Esophagus squamous epithelium (tissue), 4 donors: ENCODE measurements around the gene FN1.

Experiments
- CTCF ChIP-seq, 6 experiments: fragments of 450-650 bp in 4 of 6; fragments of 200-600 bp in 2 of 6; sonication (generic) in 2 of 6; IDR thresholded peaks; one replicate each; pipeline ENCODE4 v1.5.1; 2016 to 2019; ENCODE audit warnings: antibody characterized with exemption in 6 of 6, mild to moderate bottlenecking in 4 of 6, moderate library complexity in 4 of 6
- POLR2A ChIP-seq, 4 donors: fragments of 450-650 bp; IDR thresholded peaks; one replicate each; pipeline ENCODE4 v1.6.1; 2017; ENCODE audit warnings: antibody characterized with exemption in 4 of 4, mild to moderate bottlenecking in 4 of 4, moderate library complexity in 3 of 4

DNA sequence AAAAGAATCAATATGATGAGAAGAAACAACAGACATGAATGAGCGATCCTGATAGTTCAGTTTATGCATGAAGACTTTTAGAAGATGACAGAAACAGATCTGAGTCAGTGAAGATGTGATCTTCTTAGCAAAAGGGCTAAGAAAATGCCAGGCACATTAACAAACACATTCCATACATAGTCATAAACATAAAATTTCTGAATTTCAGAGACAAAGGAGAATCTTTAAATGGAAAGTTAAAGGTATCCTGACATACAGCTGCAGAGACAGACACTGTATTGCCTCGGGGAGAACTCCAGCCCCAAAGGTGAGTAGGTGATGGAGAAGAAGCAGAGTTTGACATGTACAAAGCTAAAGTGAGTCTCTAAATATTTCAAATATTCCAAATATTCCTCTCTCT, 40.6 kb upstream of the FN1 start:
- no peak for TF ChIP-seq POLR2A (IDR thresholded peaks at IDR 0.05)
- TF ChIP-seq CTCF (IDR thresholded peaks at IDR 0.05), result no peak
